Measurements from ENCODE around the gene C1orf21.

- no peak for TF ChIP-seq RAD21 (IDR thresholded peaks at IDR 0.05; ENCODE audit: low read length)
- no peak for TF ChIP-seq SIN3A (IDR thresholded peaks at IDR 0.05; ENCODE audit: borderline replicate concordance, low read depth, low read length)
- TF ChIP-seq CTCF (IDR thresholded peaks at IDR 0.05): no peak
- no peak for TF ChIP-seq POLR2AphosphoS5 (IDR thresholded peaks at IDR 0.05; ENCODE audit: low read depth, low read length)
- TF ChIP-seq TAF1 (IDR thresholded peaks at IDR 0.05; ENCODE audit: borderline replicate concordance, low read depth, low read length): no peak
Measured at GRCh38 chr1:184640505-184640904, 253.7 kb downstream of the C1orf21 start.

Measured in SK-N-SH (cell line).